ENCODE data around the gene CDH12.

GRCh38 chr5:22070186-22070728, 782.9 kb downstream of the CDH12 start:
- no peak for TF ChIP-seq POLR2AphosphoS5 (IDR thresholded peaks at IDR 0.05)
- TF ChIP-seq CTCF (IDR thresholded peaks at IDR 0.05) = no peak
- TF ChIP-seq POLR2A (IDR thresholded peaks at IDR 0.05) = no peak
